HCT116 (cell line): ENCODE measurements around the gene B3GNT5. TPM values are rescaled to one million over a fixed set of nuclear protein-coding genes. Genes with fewer than 3 reads are reported as not detected.

ENCODE experiments used
- ATAC-seq: fragments of 200-7000 bp; cut with Tn5 transposase; 2 replicates; pipeline ENCODE4 v1.9.1; 2020; ENCODE audit warnings: mild to moderate bottlenecking, moderate library complexity
- BruUV-seq: library from RNA; stranded (reverse); fragments of 400-500 nt; replicated peaks from 2 replicates; lab custom pipeline; 2021; lab: Mats Ljungman, UMichigan
- CTCF ChIA-PET: fragments of 300-600 bp; sonication (Branson Sonifier 250); formaldehyde crosslinking; loops from one replicate; lab custom pipeline; 2021; ENCODE audit warnings: antibody characterized with exemption; lab: Charles Lee
- POLR2A ChIA-PET: fragments of 300-600, 350-600 bp; sonication (Branson Sonifier 250); formaldehyde crosslinking; loops from one replicate; lab custom pipeline; 2021; ENCODE audit warnings: antibody characterized with exemption; lab: Charles Lee
- RAD21 ChIA-PET, 2 experiments: fragments of 300-600 bp; sonication (Branson Sonifier 250); formaldehyde crosslinking; loops; one replicate each; lab custom pipeline; 2023; ENCODE audit warnings: low total read pairs in 2 of 2; ENCODE audit not compliant: uncharacterized antibody in 2 of 2, unreplicated experiment in 2 of 2, low non-redundant PET in 1 of 2; lab: Charles Lee
- DNase-seq: peaks from one replicate; pipeline ENCODE4 v3.0.0-alpha.2; 2010; ENCODE audit warnings: low read depth, low spot score
- H2AFZ ChIP-seq: fragments of 200-600 bp; shearing (Covaris generic), sonication (generic); 2 replicates; pipeline ENCODE4 v1.6.1; 2017; ENCODE audit warnings: low read depth, mixed run types, mixed read lengths, antibody characterized with exemption, low read length; ENCODE audit not compliant: poor library complexity, severe bottlenecking
- H3K27ac ChIP-seq: 2 replicates; pipeline ENCODE4 v1.5.1; 2012; ENCODE audit warnings: low read depth, low read length
- H3K27me3 ChIP-seq: fragments of 200-600 bp; sonication (generic); 2 replicates; pipeline ENCODE4 v1.6.1; 2016; ENCODE audit warnings: mixed run types, low read length, mixed read lengths; ENCODE audit not compliant: insufficient read depth
- H3K36me3 ChIP-seq, 2 experiments: fragments of 200-500 bp in 1 of 2; fragments of 200-600 bp in 1 of 2; sonication (Bioruptor generic) in 1 of 2; sonication (generic) in 1 of 2; 2 replicates each; pipeline versions ENCODE4 v1.5.1 to v1.6.1; 2014 to 2016; ENCODE audit warnings: low read length in 2 of 2, inconsistent platforms in 1 of 2, mixed read lengths in 1 of 2, mixed run types in 1 of 2; ENCODE audit not compliant: insufficient read depth in 2 of 2, control insufficient read depth in 1 of 2
- H3K4me1 ChIP-seq, 2 experiments: fragments of 200-600 bp in 1 of 2; sonication (generic) in 1 of 2; 2 replicates each; pipeline versions ENCODE4 v1.5.1 to v1.6.1; 2012 to 2017; ENCODE audit warnings: low read length in 2 of 2, inconsistent platforms in 1 of 2, mild to moderate bottlenecking in 1 of 2, mixed read lengths in 1 of 2, mixed run types in 1 of 2, moderate library complexity in 1 of 2; ENCODE audit not compliant: insufficient read depth in 2 of 2, control insufficient read depth in 1 of 2
- H3K4me2 ChIP-seq: fragments of 200-600 bp; sonication (generic); 2 replicates; pipeline ENCODE4 v1.6.1; 2017; ENCODE audit warnings: mixed run types, low read length, mixed read lengths
- H3K4me3 ChIP-seq, 2 experiments: fragments of 200-600 bp in 1 of 2; sonication (generic) in 1 of 2; replicated peaks in 1 of 2; 2 replicates each; pipeline ENCODE4 v1.5.1; 2011 to 2016; ENCODE audit warnings: low read length in 2 of 2, control low read depth in 1 of 2, low read depth in 1 of 2, mild to moderate bottlenecking in 1 of 2, mixed read lengths in 1 of 2, mixed run types in 1 of 2
- H3K79me2 ChIP-seq: fragments of 200-600 bp; sonication (generic); 2 replicates; pipeline ENCODE4 v1.6.1; 2017; ENCODE audit warnings: mild to moderate bottlenecking, mixed run types, low read length, moderate library complexity, mixed read lengths; ENCODE audit not compliant: insufficient read depth
- H3K9ac ChIP-seq: fragments of 200-600 bp; sonication (generic); 2 replicates; pipeline ENCODE4 v1.6.1; 2016; ENCODE audit warnings: low read length, mixed read lengths
- H3K9me2 ChIP-seq: fragments of 200-600 bp; sonication (generic), shearing (Covaris generic); 2 replicates; pipeline ENCODE4 v1.6.1; 2017; ENCODE audit warnings: mixed run types, mild to moderate bottlenecking, moderate library complexity; ENCODE audit not compliant: insufficient read depth
- H3K9me3 ChIP-seq, 2 experiments: fragments of 200-500 bp in 1 of 2; fragments of 200-600 bp in 1 of 2; sonication (Bioruptor generic) in 1 of 2; sonication (generic) in 1 of 2; 2 replicates each; pipeline ENCODE4 v1.6.1; 2014 to 2017; ENCODE audit warnings: low read length in 2 of 2, mixed read lengths in 2 of 2, inconsistent platforms in 1 of 2, low read depth in 1 of 2, mild to moderate bottlenecking in 1 of 2, mixed run types in 1 of 2, moderate library complexity in 1 of 2; ENCODE audit not compliant: control insufficient read depth in 1 of 2, insufficient read depth in 1 of 2
- H4K20me1 ChIP-seq: fragments of 200-600 bp; sonication (generic), shearing (Covaris generic); 2 replicates; pipeline ENCODE4 v1.6.1; 2017; ENCODE audit warnings: mixed run types, mild to moderate bottlenecking, moderate library complexity; ENCODE audit not compliant: insufficient read depth
- CBX3 ChIP-seq: IDR thresholded peaks from 2 replicates; pipeline ENCODE4 v1.6.1; 2012; ENCODE audit warnings: low read depth
- ELF1 ChIP-seq: IDR thresholded peaks from 2 replicates; pipeline ENCODE4 v1.6.1; 2012; ENCODE audit warnings: low read depth, borderline replicate concordance
- EZH2phosphoT487 ChIP-seq: fragments of 200-600 bp; IDR thresholded peaks from 2 replicates; pipeline ENCODE4 v1.6.1; 2018; ENCODE audit warnings: antibody characterized with exemption, borderline replicate concordance
- JUND ChIP-seq: IDR thresholded peaks from 2 replicates; pipeline ENCODE4 v1.6.1; 2012
- POLR2A ChIP-seq: IDR thresholded peaks from 2 replicates; pipeline ENCODE4 v1.7.0; 2011; ENCODE audit warnings: borderline replicate concordance; ENCODE audit not compliant: insufficient read depth, insufficient read length; ENCODE audit errors: extremely low read depth
- SP1 ChIP-seq: IDR thresholded peaks from 2 replicates; pipeline ENCODE4 v1.6.1; 2012; ENCODE audit warnings: low read depth
- SRF ChIP-seq: IDR thresholded peaks from 2 replicates; pipeline ENCODE4 v1.6.1; 2012; ENCODE audit warnings: low read depth
- YY1 ChIP-seq: IDR thresholded peaks from 2 replicates; pipeline ENCODE4 v1.6.1; 2011; ENCODE audit warnings: low read length, low read depth, moderate library complexity, mild to moderate bottlenecking; ENCODE audit not compliant: insufficient replicate concordance; ENCODE audit errors: extremely low read depth
- ZBTB33 ChIP-seq: IDR thresholded peaks from 2 replicates; pipeline ENCODE4 v1.6.1; 2011; ENCODE audit warnings: mild to moderate bottlenecking, low read length, moderate library complexity; ENCODE audit not compliant: insufficient replicate concordance; ENCODE audit errors: extremely low read depth
- intact Hi-C: fragments of 100-400 bp; cut with micrococcal nuclease; formaldehyde crosslinking; loops from 2 replicates; pipeline ENCODE4 v1.10.0; 2022
- total RNA-seq: library from RNA; stranded (reverse); gene quantifications from one replicate; pipeline ENCODE4 v1.2.1, GENCODE V29; 2021; ENCODE audit not compliant: unreplicated experiment
- TF ChIP-seq, protein P1 (sequence below): IDR thresholded peaks from 2 replicates; pipeline ENCODE4 v1.6.1; 2012

Gene B3GNT5
- total RNA-seq, 1 experiment from 2014 or later, result 25.3 TPM

DNA sequence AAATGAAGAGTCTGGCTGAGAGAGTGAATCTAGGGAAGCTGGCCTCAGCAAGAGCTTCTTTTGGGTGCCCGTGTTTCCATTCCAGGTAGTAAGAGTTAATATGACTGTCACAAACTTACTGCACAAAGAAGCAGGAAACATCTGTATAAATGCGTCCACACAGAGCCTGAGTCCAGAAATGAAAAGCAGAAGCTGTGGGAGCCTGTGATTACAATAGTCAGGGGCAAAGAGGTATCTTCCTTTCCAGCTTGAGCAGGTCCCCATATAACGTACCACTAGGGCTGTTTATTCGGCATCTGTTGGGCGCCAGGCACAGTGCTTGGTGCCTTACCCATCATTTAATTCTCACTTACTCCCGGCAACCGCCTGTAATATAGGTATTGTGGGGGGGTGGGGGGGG, 40.5 kb upstream of the B3GNT5 start:
- CTCF ChIA-PET, result no interaction called here
- no peak overlapping the region for H3K4me3 ChIP-seq
- no TSS peak for BruUV-seq
- no peaks in the 10 kb centered on the region for H4K20me1 ChIP-seq
- peaks cover 0 to 12% of the 10 kb centered on the region in 2 experiments; a peak in 1 of 4 replicates for H3K4me1 ChIP-seq
- no peaks in the 10 kb centered on the region for H3K79me2 ChIP-seq
- H3K27ac ChIP-seq, result no peak overlapping the region
- POLR2A ChIA-PET, result no interaction called here
- TF ChIP-seq, protein P1, sequence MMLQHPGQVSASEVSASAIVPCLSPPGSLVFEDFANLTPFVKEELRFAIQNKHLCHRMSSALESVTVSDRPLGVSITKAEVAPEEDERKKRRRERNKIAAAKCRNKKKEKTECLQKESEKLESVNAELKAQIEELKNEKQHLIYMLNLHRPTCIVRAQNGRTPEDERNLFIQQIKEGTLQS, result no peak
- TF ChIP-seq ELF1 (no peak), YY1 (no peak), EZH2phosphoT487 (no peak), POLR2A (no peak), SP1 (no peak), ZBTB33 (no peak), SRF (no peak), JUND (no peak), CBX3 (no peak)
- TF ChIP-seq, all 23 proteins: peak for 0
- RAD21 ChIA-PET, result no interaction called here
- DNase-seq (no peak), ATAC-seq (no peak)
- Histone ChIP-seq H2AFZ (no peak overlapping the region), H3K9me3 (no peaks in the 10 kb centered on the region), H3K27me3 (no peaks in the 10 kb centered on the region), H3K4me2 (no peak overlapping the region), H3K9me2 (no peaks in the 10 kb centered on the region), H3K36me3 (no peaks in the 10 kb centered on the region), H3K9ac (no peak overlapping the region)
- intact Hi-C loops, result no loop called here
